ENCODE results near the gene ERBB3.

ERBB3 gene

GRCh38 chr12:56097738-56098137 lies 17.8 kb downstream of the ERBB3 start:
- H3K9ac ChIP-seq (ENCODE audit: low read depth in 1 of 2, low read length in 2 of 2), result no peak overlapping the region
- no peak overlapping the region for H3K4me3 ChIP-seq (ENCODE audit: low read depth in 1 of 2, low read length in 2 of 2)
- H3K27ac ChIP-seq (ENCODE audit: low read depth, low read length), result no peak overlapping the region
- peaks cover 8 to 25% of the 10 kb centered on the region in 2 donors for H3K4me1 ChIP-seq (ENCODE audit: control insufficient read depth in 1 of 2, insufficient read depth in 2 of 2, low read length in 2 of 2)
- H3K9me3 ChIP-seq (ENCODE audit: control insufficient read depth in 1 of 2, low read length in 2 of 2), result no peaks in the 10 kb centered on the region
- H3K36me3 ChIP-seq (ENCODE audit: control insufficient read depth in 1 of 2, insufficient read depth in 2 of 2, low read length in 2 of 2), result peaks cover 35 to 72% of the 10 kb centered on the region in 2 donors
- no peaks in the 10 kb centered on the region for H3K27me3 ChIP-seq (ENCODE audit: control insufficient read depth in 1 of 2, insufficient read depth in 2 of 2, low read length in 2 of 2)

- Histone ChIP-seq H3K9me3 (ENCODE audit: control insufficient read depth in 1 of 2, low read length in 2 of 2) (no peaks in the 10 kb centered on the region), H3K9ac (ENCODE audit: low read depth in 1 of 2, low read length in 2 of 2) (no peak overlapping the region), H3K27me3 (ENCODE audit: control insufficient read depth in 1 of 2, insufficient read depth in 2 of 2, low read length in 2 of 2) (no peaks in the 10 kb centered on the region), H3K36me3 (ENCODE audit: control insufficient read depth in 1 of 2, insufficient read depth in 2 of 2, low read length in 2 of 2) (peaks cover 27 to 63% of the 10 kb centered on the region in 2 donors), H3K27ac (ENCODE audit: low read depth, low read length) (no peak overlapping the region), H3K4me3 (ENCODE audit: low read depth in 1 of 2, low read length in 2 of 2) (no peak overlapping the region), H3K4me1 (ENCODE audit: control insufficient read depth in 1 of 2, insufficient read depth in 2 of 2, low read length in 2 of 2) (peaks cover 15 to 33% of the 10 kb centered on the region in 2 donors)
Measured at GRCh38 chr12:56098592-56098991, 18.6 kb downstream of the ERBB3 start.

GRCh38 chr12:56099787-56100186 lies 19.8 kb downstream of the ERBB3 start:
- peaks cover 24 to 53% of the 10 kb centered on the region in 2 donors for H3K36me3 ChIP-seq (ENCODE audit: control insufficient read depth in 1 of 2, insufficient read depth in 2 of 2, low read length in 2 of 2)

GRCh38 chr12:56101045-56101444 lies 21.1 kb downstream of the ERBB3 start:
- peaks cover 27 to 40% of the 10 kb centered on the region in 2 donors for H3K4me1 ChIP-seq (ENCODE audit: control insufficient read depth in 1 of 2, insufficient read depth in 2 of 2, low read length in 2 of 2)
- no peak overlapping the region for H3K27ac ChIP-seq (ENCODE audit: low read depth, low read length)
- no peak overlapping the region for H3K4me3 ChIP-seq (ENCODE audit: low read depth in 1 of 2, low read length in 2 of 2)
- H3K9ac ChIP-seq (ENCODE audit: low read depth in 1 of 2, low read length in 2 of 2), result no peak overlapping the region
- H3K27me3 ChIP-seq (ENCODE audit: control insufficient read depth in 1 of 2, insufficient read depth in 2 of 2, low read length in 2 of 2), result no peaks in the 10 kb centered on the region
- H3K9me3 ChIP-seq (ENCODE audit: control insufficient read depth in 1 of 2, low read length in 2 of 2), result no peaks in the 10 kb centered on the region
- peaks cover 17 to 43% of the 10 kb centered on the region in 2 donors for H3K36me3 ChIP-seq (ENCODE audit: control insufficient read depth in 1 of 2, insufficient read depth in 2 of 2, low read length in 2 of 2)

More at GRCh38 chr12:56099787-56100186, 19.8 kb downstream of the ERBB3 start:
- no peak overlapping the region for H3K4me3 ChIP-seq (ENCODE audit: low read depth in 1 of 2, low read length in 2 of 2)
- H3K4me1 ChIP-seq (ENCODE audit: control insufficient read depth in 1 of 2, insufficient read depth in 2 of 2, low read length in 2 of 2), result peaks cover 16 to 36% of the 10 kb centered on the region in 2 donors
- no peak overlapping the region for H3K9ac ChIP-seq (ENCODE audit: low read depth in 1 of 2, low read length in 2 of 2)
- no peaks in the 10 kb centered on the region for H3K27me3 ChIP-seq (ENCODE audit: control insufficient read depth in 1 of 2, insufficient read depth in 2 of 2, low read length in 2 of 2)
- H3K27ac ChIP-seq (ENCODE audit: low read depth, low read length), result no peak overlapping the region
- no peaks in the 10 kb centered on the region for H3K9me3 ChIP-seq (ENCODE audit: control insufficient read depth in 1 of 2, low read length in 2 of 2)

GRCh38 chr12:56102683-56103065 lies 22.7 kb downstream of the ERBB3 start:
- Histone ChIP-seq H3K36me3 (ENCODE audit: control insufficient read depth in 1 of 2, insufficient read depth in 2 of 2, low read length in 2 of 2) (peaks cover 15 to 41% of the 10 kb centered on the region in 2 donors), H3K9me3 (ENCODE audit: control insufficient read depth in 1 of 2, low read length in 2 of 2) (no peaks in the 10 kb centered on the region), H3K9ac (ENCODE audit: low read depth in 1 of 2, low read length in 2 of 2) (no peak overlapping the region), H3K4me1 (ENCODE audit: control insufficient read depth in 1 of 2, insufficient read depth in 2 of 2, low read length in 2 of 2) (peaks cover 30 to 39% of the 10 kb centered on the region in 2 donors), H3K27ac (ENCODE audit: low read depth, low read length) (no peak overlapping the region), H3K4me3 (ENCODE audit: low read depth in 1 of 2, low read length in 2 of 2) (no peak overlapping the region), H3K27me3 (ENCODE audit: control insufficient read depth in 1 of 2, insufficient read depth in 2 of 2, low read length in 2 of 2) (no peaks in the 10 kb centered on the region)

GRCh38 chr12:56103066-56103711 lies 23.2 kb downstream of the ERBB3 start:
- Histone ChIP-seq H3K9me3 (ENCODE audit: control insufficient read depth in 1 of 2, low read length in 2 of 2) (no peaks in the 10 kb centered on the region), H3K9ac (ENCODE audit: low read depth in 1 of 2, low read length in 2 of 2) (peak overlapping the region; percentile 60 to 65), H3K27ac (ENCODE audit: low read depth, low read length) (no peak overlapping the region), H3K36me3 (ENCODE audit: control insufficient read depth in 1 of 2, insufficient read depth in 2 of 2, low read length in 2 of 2) (peaks cover 18 to 44% of the 10 kb centered on the region in 2 donors), H3K4me1 (ENCODE audit: control insufficient read depth in 1 of 2, insufficient read depth in 2 of 2, low read length in 2 of 2) (peaks cover 30 to 39% of the 10 kb centered on the region in 2 donors), H3K4me3 (ENCODE audit: low read depth in 1 of 2, low read length in 2 of 2) (peak overlapping the region; percentile 64 to 84), H3K27me3 (ENCODE audit: control insufficient read depth in 1 of 2, insufficient read depth in 2 of 2, low read length in 2 of 2) (no peaks in the 10 kb centered on the region)

GRCh38 chr12:56103823-56104108 lies 23.8 kb downstream of the ERBB3 start:
- H3K4me3 ChIP-seq (ENCODE audit: low read depth in 1 of 2, low read length in 2 of 2), result peak overlapping the region; percentile 64 to 84
- H3K27ac ChIP-seq (ENCODE audit: low read depth, low read length), result peak overlapping the region; percentile 90
- H3K36me3 ChIP-seq (ENCODE audit: control insufficient read depth in 1 of 2, insufficient read depth in 2 of 2, low read length in 2 of 2), result peaks cover 20 to 48% of the 10 kb centered on the region in 2 donors
- peak overlapping the region; percentile 60 to 65 for H3K9ac ChIP-seq (ENCODE audit: low read depth in 1 of 2, low read length in 2 of 2)
- no peaks in the 10 kb centered on the region for H3K27me3 ChIP-seq (ENCODE audit: control insufficient read depth in 1 of 2, insufficient read depth in 2 of 2, low read length in 2 of 2)
- H3K9me3 ChIP-seq (ENCODE audit: control insufficient read depth in 1 of 2, low read length in 2 of 2), result no peaks in the 10 kb centered on the region
- H3K4me1 ChIP-seq (ENCODE audit: control insufficient read depth in 1 of 2, insufficient read depth in 2 of 2, low read length in 2 of 2), result peaks cover 26 to 39% of the 10 kb centered on the region in 2 donors

- peak within 1 kb of the TSS; percentile 90 for H3K27ac ChIP-seq (ENCODE audit: low read depth, low read length)
- peak within 1 kb of the TSS; percentile 84 to 89 for H3K4me3 ChIP-seq (ENCODE audit: low read depth in 1 of 2, low read length in 2 of 2)
- peaks cover 26 to 35% of the 10 kb centered on the region in 2 donors for H3K4me1 ChIP-seq (ENCODE audit: control insufficient read depth in 1 of 2, insufficient read depth in 2 of 2, low read length in 2 of 2)
- no peaks in the 10 kb centered on the region for H3K27me3 ChIP-seq (ENCODE audit: control insufficient read depth in 1 of 2, insufficient read depth in 2 of 2, low read length in 2 of 2)
- peaks cover 20 to 47% of the 10 kb centered on the region in 2 donors for H3K36me3 ChIP-seq (ENCODE audit: control insufficient read depth in 1 of 2, insufficient read depth in 2 of 2, low read length in 2 of 2)
- H3K9ac ChIP-seq (ENCODE audit: low read depth in 1 of 2, low read length in 2 of 2), result peak within 1 kb of the TSS; percentile 89 to 96
- H3K9me3 ChIP-seq (ENCODE audit: control insufficient read depth in 1 of 2, low read length in 2 of 2), result no peaks in the 10 kb centered on the region
Measured at GRCh38 chr12:56104109-56104814, 24.3 kb downstream of the ERBB3 start, which contains the start of gene PA2G4. Gene PA2G4, plus strand, starts transcription at chr12:56104559. Its CDS starts 179 bp downstream, at chr12:56104738.

- Histone ChIP-seq H3K9ac (ENCODE audit: low read depth in 1 of 2, low read length in 2 of 2) (peak overlapping the region; percentile 89 to 96), H3K4me3 (ENCODE audit: low read depth in 1 of 2, low read length in 2 of 2) (peak overlapping the region; percentile 84 to 89), H3K27me3 (ENCODE audit: control insufficient read depth in 1 of 2, insufficient read depth in 2 of 2, low read length in 2 of 2) (no peaks in the 10 kb centered on the region), H3K27ac (ENCODE audit: low read depth, low read length) (peak overlapping the region; percentile 90), H3K4me1 (ENCODE audit: control insufficient read depth in 1 of 2, insufficient read depth in 2 of 2, low read length in 2 of 2) (peaks cover 22 to 28% of the 10 kb centered on the region in 2 donors), H3K36me3 (ENCODE audit: control insufficient read depth in 1 of 2, insufficient read depth in 2 of 2, low read length in 2 of 2) (peaks cover 25 to 49% of the 10 kb centered on the region in 2 donors), H3K9me3 (ENCODE audit: control insufficient read depth in 1 of 2, low read length in 2 of 2) (no peaks in the 10 kb centered on the region)
Measured at GRCh38 chr12:56104815-56105608, 25.0 kb downstream of the ERBB3 start.

GRCh38 chr12:56105609-56105902 lies 25.6 kb downstream of the ERBB3 start:
- H3K27ac ChIP-seq (ENCODE audit: low read depth, low read length), result no peak overlapping the region
- no peaks in the 10 kb centered on the region for H3K27me3 ChIP-seq (ENCODE audit: control insufficient read depth in 1 of 2, insufficient read depth in 2 of 2, low read length in 2 of 2)
- peak overlapping the region; percentile 89 to 96 for H3K9ac ChIP-seq (ENCODE audit: low read depth in 1 of 2, low read length in 2 of 2)
- peak overlapping the region; percentile 84 to 89 for H3K4me3 ChIP-seq (ENCODE audit: low read depth in 1 of 2, low read length in 2 of 2)
- H3K9me3 ChIP-seq (ENCODE audit: control insufficient read depth in 1 of 2, low read length in 2 of 2), result no peaks in the 10 kb centered on the region
- peaks cover 29 to 54% of the 10 kb centered on the region in 2 donors for H3K36me3 ChIP-seq (ENCODE audit: control insufficient read depth in 1 of 2, insufficient read depth in 2 of 2, low read length in 2 of 2)
- peaks cover 22 to 27% of the 10 kb centered on the region in 2 donors for H3K4me1 ChIP-seq (ENCODE audit: control insufficient read depth in 1 of 2, insufficient read depth in 2 of 2, low read length in 2 of 2)

Data from duodenal mucosa (tissue), 2 donors.